HG03575 (cell line): ENCODE data around the gene KCNJ2.

Experiments used
- ATAC-seq: cut with Tn5 transposase; IDR thresholded peaks from one replicate; pipeline ENCODE4 v1.9.1; 2021; ENCODE audit not compliant: unreplicated experiment, insufficient number of reproducible peaks, low FRiP score; ENCODE audit errors: extremely low read depth

KCNJ2 gene

DNA sequence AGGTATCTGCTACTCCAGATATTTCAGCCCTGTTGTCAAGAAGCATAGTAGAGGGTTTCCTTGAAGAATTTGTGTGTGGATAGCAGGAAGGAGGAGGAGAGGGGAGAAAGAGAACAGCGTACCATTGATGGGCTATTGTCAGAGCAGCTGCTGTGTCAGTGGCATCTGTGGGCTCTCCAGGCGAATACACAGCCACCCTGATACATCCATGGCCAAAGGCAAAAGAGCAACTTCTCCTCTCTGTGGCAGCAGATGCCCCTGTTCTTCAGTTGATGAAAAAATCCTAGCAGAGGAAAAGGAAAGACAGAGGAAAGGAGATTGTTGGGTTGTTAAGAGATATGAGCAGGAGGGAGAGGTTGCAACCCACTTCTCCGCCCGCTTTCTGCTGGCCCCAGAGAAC, 12.2 kb upstream of the KCNJ2 start:
- no peak for ATAC-seq

DNA sequence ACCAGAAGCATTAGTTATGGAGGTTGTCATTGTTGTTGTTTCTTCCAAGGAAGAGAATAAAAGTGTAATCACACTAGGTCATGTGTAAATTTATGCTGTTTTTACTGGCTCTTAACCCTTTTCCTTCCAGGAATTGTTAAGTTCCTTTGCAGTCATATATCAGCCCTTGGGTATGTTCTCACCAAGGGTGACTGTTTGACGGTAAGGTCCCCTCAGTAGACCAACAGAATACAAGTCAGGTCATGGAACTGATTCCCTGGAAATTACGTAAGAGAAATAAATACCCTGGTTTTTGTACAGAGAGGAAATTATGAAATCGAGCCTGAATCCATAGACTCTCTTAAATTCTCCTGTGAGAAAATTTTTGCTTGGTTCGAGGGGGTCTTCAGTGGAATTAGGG, 11.2 kb upstream of the KCNJ2 start:
- ATAC-seq: no peak

DNA sequence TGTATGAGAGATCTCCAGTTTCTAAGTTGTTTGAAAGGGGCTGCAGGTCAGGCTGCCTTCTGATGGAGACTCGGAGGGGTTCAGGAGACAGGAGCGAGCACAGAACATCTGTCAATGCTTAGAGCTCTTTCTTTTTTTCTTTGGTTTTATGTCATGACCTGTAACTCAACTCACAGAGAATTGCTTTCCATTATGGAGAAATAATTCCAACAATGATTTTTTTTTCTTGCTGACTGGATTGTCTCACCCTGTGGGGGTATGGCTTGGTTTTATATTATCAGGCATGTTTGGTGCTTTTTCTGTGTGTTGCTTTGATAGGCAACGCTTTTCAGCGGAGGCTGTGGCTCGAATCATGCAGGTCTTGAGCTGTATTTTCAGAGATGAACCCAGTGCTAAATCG, 10.7 kb upstream of the KCNJ2 start:
- no peak for ATAC-seq

DNA sequence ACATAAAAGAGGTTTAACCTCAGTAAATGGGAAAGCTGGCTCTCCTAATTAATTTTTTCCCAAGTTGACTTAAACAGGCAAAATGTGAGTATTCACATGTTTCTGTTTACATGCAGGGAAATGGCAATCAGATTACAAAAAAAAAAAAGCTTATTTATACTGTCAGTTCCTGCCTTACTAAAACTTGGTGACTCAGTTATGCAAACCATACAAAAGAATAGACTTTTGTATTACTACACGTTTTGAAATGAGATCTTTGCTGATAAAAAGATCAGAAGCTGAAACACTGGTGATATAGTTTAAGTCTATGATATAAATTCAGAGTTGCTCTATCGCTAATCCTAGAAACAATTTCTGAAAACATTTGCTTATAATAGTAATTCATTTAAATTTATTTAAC, 9.4 kb upstream of the KCNJ2 start:
- no peak for ATAC-seq

DNA sequence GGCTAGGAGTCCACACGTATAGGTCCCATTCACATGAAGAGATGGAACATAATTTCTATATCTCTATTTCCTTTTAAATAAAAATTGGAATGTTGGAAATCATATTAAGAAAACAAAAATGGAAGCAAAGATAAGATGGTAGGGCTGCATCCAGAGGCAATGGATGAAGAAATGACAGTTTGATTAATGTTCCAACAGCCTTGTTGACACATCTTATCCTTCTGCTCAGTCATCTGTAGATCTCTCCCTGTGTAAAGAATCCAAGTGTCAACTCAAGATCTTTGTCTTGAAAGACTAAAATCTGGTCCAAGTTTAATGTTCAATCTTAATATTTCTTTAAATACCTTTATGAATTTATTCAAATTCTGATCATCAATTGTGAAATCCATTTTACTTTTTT, 7.8 kb upstream of the KCNJ2 start:
- ATAC-seq: no peak

DNA sequence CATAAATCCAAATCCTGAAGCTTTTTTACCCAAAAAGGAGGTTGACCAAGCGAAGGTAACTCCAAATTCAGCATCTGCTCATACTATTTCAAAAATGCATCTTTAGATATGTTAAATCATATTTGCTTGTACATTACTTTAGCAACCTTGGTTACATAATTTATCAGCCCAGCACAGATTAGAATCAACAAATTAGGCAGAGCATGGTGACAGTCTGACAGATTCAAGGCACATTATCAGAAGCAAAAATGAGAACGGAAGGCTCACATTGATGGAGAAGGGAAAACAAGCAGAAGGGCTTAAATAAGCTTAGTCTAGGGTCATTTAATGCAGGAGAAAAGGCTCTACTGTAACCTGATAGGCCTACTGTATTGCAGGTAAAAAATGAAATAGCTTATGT, 3.9 kb upstream of the KCNJ2 start:
- no peak for ATAC-seq

DNA sequence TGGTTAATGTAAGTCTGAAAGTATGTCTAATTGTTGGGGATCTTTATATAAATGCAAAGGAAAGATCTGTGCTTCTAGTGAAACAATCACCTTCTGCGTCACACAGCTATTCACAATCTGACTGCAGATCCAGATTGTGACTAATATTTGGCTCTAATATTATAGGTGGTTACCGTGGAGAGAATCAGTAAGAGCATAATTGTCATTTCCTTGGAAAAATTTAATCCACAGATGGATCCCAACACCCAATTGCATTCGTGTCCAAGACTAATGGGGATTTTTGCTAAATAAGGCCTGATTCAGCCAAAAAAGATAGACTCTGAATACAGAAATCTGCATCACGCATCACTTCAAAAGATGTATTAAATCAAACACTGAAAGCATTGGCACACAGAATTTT, 2.7 kb upstream of the KCNJ2 start:
- ATAC-seq: no peak

DNA sequence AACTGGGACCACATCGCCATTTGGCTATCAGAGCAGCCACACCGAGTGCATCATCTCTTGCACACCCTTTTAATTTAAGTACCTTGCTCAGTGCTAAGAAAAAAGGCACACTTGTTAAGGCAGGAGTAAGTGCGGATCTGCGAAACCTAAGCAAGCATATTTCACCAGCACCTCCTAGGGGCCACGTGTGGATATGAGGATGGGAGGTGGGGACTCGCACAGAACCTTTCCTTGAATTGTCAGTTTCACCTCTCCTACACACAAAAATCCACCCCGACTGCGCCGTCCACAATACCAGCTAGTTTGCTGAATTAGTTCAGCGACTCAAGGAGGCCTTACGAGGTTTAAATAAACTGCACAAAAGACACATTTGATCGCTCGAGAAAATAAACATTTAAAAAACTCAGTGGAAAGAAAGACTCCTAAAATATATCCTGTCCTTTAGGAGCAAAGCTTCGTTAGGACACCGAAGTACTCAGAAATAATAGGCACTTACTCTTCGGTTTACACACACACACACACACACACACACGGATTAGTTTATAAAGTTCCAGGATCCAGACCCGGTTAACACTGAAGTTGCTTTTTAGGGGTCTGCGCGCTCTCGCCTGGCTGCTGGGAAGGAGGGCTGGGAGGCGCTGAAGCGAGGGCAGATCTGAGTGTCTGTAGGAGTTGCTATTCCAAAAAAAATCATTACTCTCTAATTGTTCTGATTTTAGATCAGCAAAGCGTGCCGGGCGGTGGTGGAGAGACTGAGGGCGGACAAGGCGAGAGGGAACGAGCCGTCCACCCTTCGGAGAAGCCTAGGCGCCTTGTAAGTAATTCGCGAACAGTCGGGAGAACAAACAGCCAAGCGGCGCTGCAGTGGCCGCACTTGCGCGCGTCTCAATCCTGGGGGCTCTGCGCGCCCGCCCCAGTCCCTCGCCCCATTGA, 1.0 kb upstream of the KCNJ2 start:
- ATAC-seq: no peak

DNA sequence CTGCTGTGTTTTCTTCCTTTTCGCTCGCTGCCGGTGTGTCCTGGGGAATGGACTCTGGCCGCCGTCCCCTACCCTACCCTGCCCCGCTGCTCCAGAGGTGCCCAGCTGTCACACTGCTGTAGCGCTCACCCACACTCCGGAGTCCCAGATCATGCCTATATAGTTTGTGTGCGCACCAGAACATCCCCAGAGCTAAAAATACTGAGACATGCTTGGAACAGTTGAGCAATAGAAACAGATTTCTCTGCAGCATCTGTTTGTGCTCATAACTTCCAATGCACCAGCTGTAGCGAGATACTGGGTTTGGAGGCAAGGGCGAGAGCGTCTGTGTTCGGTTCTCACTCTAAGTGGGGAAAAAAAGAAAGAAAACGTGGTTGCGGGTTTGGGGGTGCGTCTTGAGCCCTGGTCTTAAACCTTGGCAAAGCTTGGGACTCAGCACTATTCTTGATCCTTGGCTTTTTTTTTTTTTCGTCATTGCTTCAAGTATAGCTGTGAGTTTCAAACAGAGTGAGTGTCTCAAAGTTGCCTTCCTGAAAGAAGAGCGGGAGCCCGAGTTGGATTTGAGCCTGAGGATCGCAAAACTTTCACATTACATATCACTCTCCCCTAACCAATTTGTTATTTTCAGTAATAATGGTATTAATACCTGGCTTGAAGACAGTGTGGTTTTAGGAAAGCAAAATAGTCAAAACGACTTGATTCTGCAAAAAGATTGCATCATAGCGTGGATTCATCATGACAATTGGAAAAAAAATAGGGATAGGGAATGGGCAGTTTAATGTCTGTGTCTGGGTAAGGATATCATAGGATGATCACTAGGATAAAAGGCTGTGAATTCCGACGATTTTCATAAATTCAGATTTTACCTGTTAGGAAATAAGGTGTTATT, 621 bp downstream of the KCNJ2 start:
- ATAC-seq: no peak

DNA sequence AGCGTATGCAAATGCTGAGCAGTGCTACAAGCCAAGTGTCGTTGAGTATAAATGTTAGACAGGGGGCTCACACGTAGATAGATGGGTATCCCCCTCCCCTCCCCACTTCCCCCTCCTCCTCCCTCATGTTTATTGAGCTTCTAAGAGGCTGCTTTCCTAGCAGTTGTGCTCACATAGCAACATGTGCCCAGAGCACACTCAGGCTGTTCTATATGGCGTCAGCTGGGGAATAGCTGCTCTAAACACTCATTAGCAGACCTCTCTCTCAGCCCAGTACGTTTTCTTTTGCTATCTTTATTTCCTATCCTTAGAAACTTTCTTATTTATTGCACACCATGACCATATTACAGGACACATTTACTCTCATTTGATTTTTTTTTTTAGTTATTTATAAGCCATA, 1.8 kb downstream of the KCNJ2 start:
- ATAC-seq: no peak

DNA sequence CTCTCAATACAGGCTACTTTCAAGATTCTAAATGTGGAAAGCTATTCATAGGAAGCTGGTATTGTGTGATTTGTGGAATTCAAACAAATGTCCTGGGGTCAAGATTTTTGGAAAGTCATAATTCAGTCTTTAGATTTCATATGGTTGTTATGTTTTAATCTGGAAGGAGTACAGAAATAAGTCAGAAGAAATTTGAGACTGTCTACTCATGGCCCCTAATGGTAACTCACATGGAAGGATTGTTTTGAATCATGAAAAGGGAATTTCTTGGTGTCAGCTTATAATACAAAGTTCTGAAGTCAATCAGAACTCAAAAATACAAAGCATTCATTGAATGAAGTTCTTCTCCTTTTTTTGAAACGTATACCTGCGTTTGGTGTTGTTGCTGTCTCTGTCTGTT, 3.1 kb downstream of the KCNJ2 start:
- no peak for ATAC-seq

DNA sequence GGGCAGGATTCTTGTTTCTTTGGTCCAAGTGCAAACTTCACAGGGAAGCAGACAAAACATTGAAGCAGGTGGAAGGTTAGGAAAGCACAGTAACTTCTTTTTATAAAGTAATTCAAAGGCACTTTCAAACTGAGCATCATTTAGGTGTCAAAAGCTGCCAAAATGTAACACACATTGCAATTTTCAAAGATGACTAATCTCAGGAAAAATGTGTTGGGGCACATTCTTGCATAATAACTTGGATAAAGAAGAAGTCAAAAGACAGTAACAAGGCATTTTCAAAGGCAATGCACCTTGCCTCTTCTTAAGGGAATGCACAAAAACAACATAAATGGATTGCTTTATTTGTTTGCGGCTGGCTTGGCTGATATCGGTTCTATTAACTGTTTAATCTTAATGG, 3.6 kb downstream of the KCNJ2 start:
- no peak for ATAC-seq

DNA sequence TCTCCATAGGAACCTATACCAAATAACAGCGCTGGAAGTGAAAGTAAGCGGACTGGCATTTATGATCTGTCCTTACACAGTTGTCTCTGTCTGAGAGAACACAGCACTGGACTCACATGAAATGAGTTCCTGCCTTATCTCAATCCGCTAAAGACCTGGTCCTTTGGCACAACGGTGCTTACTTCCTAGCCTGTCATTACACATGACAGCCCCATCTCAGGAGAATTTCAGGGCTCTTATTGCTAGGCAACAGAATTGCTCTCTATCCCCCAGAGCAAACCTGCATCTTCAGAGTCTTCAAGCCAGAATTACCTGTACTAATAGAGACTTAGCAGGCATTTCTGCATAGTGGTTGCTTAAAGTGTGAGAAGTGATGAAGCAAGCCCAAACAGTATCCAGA, 4.3 kb downstream of the KCNJ2 start:
- ATAC-seq: no peak

DNA sequence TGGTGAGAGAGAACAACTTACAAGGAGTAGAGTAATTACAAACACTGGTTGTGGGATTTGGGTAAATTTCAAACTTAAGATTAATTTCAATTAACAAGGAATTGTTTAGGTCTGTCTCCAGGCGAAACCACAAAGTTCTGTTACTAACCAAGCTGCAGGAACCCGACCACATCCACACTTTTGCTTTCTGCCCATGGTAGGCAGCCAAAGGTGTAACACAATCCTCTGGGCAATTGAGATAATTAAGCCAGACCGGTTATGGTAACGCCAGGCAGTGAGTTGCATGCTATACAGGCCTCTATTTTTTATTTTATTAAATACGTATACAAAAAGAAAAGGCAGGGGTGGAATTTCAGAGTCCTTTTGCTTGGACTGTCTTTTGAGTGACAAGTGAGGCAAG, 12.0 kb downstream of the KCNJ2 start:
- no peak for ATAC-seq

DNA sequence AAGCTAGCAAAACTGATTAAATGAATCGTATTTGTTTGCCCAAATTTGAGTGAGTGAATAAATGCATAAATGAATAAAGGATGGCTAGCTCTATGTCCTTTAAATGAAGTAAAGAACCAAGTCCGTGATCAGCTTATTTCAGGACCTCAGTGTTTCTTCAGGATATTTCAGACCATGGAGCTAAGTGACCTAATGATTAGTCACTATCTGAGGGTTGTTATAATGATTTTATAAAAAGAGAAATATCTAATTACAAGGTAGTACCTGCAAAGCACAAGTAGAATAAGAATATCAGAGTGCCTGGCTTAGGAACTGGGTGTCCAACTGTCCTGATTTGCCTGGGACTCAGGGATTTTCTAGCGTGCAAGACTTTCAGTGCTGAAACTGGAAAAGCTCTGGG, 12.5 kb downstream of the KCNJ2 start:
- no peak for ATAC-seq

DNA sequence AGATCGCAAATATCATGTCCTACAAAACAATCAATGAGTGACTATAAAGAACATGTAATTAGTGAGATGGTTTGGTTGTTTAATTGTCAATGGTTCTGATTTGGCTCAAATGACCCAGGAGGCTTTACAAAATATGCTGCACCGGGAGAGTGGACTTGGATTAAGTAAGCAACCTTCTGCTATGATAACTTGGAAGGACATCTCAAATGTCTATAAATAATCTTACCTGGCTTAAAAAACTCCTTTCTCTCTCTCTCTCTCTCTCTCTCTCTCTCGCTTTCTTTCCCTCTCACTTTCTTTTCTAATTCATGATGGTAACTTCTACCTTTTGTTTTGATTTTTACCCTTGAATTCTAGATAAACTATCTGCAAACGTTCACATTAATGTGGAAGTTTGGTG, 14.2 kb downstream of the KCNJ2 start:
- ATAC-seq: no peak

DNA sequence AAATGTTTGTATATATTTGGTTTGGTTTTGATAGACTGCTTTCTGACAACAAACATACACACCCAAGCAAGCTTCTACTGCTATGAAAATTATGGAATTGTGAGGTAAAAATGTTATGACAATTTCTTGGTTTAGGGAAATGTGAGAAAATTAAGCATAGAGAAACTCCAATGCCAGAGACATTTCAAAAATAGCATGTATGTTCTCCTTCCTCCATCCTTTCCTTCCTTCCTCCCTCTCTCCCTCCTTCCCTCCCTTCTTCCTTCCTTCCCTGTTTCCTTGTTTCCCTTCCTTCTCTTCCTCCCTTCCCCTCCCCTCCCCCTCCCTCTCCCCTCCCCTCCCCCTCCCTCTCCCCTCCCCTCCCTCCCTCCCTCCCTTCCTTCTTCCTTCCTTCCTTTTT, 14.9 kb downstream of the KCNJ2 start:
- ATAC-seq: no peak

DNA sequence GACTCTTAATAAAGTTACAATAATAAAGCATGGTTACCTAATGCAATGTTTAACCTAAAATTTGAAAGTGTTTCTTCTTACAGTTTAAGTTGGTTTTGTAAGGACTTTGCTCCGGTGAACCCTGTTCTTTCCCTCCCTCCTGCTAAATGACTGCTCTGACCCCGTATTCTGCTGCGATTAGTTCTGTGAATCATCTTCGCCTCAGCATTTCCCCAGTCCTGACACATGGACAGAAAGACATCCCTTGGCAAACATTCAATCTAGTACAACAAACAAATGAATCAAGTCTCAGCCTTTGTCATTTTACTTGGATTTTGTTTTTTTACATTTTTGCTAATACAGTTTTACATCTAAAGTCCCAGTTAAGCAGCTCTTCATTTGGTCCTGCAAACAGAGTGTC, 15.4 kb downstream of the KCNJ2 start:
- ATAC-seq: no peak

DNA sequence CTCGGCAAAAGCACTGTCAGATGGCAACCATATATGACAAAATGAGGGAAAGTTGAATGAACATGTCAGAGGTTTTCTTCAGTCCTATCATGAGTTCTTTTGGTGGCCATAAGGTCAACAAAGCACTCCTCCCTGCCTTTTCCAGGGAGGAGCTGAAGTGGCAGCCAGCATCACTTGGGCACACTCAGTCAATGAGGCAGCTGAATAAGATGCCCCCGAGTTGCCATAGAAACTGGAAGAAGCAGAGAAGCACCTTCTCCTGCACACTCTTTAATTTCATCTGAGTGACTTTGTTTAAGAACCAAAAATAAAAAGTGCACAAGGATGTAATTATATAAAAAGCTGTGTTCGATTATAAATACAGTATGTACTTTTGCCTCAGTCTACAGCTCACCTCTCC, 16.0 kb downstream of the KCNJ2 start:
- ATAC-seq: no peak

DNA sequence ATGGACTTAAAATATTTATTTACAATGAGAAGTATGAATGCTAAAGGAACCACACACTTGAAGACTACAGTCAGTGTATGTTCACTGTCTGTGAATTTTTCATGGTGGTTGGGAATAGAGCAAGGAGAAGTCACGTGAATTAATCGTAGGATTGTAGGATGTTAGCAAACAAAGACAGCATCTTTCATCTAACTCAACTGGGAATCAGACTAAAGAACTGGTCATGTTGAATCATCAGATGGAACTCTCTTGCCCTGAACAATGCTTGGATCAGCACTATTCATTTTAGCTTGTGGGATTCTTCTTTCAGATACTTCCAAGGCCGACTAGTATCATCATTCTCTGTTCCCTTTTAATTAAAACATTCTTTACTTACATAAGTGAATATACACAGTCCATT, 18.1 kb downstream of the KCNJ2 start:
- no peak for ATAC-seq
